ENCODE results near the gene KLHL14. TPM values are rescaled to one million over a fixed set of nuclear protein-coding genes. Genes with fewer than 3 reads are reported as not detected.

The KLHL14 gene
- total and polyA plus RNA-seq, 2 donors (not counting 3 experiments of a cell fraction or from before 2014, with no cell fraction given) = not detected

DNA sequence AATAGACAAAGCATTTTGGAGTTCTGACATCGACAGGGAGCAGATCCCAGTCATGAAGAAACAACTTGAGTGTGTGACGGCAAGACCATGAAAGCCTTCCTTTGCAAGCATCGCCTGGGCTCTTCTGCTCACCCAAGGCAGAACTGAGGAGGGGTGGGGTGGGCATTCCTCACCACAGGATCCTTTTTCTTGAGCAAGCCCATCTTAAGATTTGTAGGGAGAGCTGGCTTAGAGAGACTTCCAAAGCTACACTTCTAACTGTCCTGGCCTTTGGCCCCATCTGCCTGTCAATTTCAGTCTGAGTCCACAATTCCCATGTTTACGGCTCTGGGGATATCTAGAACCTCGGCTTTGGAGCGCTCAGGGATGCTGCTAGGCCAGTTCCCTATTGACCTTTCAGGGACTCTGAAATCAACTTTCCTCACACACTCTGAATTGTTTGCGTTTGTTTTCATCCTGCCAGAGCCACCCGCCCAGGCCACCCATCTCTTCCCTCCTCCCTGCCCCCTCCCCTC is 3.7 kb downstream of the KLHL14 start:
- H2AFZ ChIP-seq (ENCODE audit: low read depth, low read length) = no peak overlapping the region
- H3K9me1 ChIP-seq (replicated peaks; ENCODE audit: control insufficient read depth, extremely low read depth, insufficient read depth, low read length) = no peaks in the 10 kb centered on the region
- no peaks in the 10 kb centered on the region for H3K79me2 ChIP-seq (ENCODE audit: control insufficient read depth, insufficient read depth, low read length)
- H3K4me3 ChIP-seq (replicated peaks in 1 of 3; ENCODE audit: insufficient read depth in 1 of 3, low read depth in 1 of 3, low read length in 3 of 3) = no peak overlapping the region
- H3K9me3 ChIP-seq (replicated peaks; ENCODE audit: control insufficient read depth, insufficient read depth, low read length) = no peaks in the 10 kb centered on the region
- H3K4me2 ChIP-seq (ENCODE audit: insufficient read depth, low read length) = no peak overlapping the region
- ChIA-PET CTCF (interaction anchor here (0.6 to 1.4 kb wide), 4 partner anchors 10 to 432 kb away, joined by 3 to 4 read pairs (median 3); no protein-coding TSS in a partner anchor), POLR2A (no interaction called here)
- intact Hi-C loops (cut with micrococcal nuclease) = no loop called here
- H3K27ac ChIP-seq (ENCODE audit: insufficient read depth, low read depth, low read length) = no peak overlapping the region
- H3K27me3 ChIP-seq (ENCODE audit: control insufficient read depth in 2 of 2, insufficient read depth in 2 of 2, low read length in 2 of 2) = peaks cover 40 to 56% of the 10 kb centered on the region in 2 experiments
- no peaks in the 10 kb centered on the region for H3K36me3 ChIP-seq (ENCODE audit: control insufficient read depth in 2 of 2, extremely low read depth in 1 of 2, insufficient read depth in 2 of 2, low read length in 2 of 2)
- peaks cover 5% of the 10 kb centered on the region for H3K4me1 ChIP-seq (ENCODE audit: control insufficient read depth, extremely low read depth, insufficient read depth, low read length)
- FAIRE-seq (no peak), DNase-seq (ENCODE audit: low read depth, low spot score) (no peak)
- TF ChIP-seq GATA2 (IDR thresholded peaks at IDR 0.05; ENCODE audit: insufficient read depth, insufficient read length, low read depth, low read length) = no peak
- TF ChIP-seq MYC (IDR thresholded peaks at IDR 0.05; ENCODE audit: low read depth, low read length) = no peak
- no peak for TF ChIP-seq FOS (IDR thresholded peaks at IDR 0.05; ENCODE audit: borderline replicate concordance, insufficient read depth, low read length)
- no peak for TF ChIP-seq EZH2 (IDR thresholded peaks at IDR 0.05; ENCODE audit: borderline replicate concordance, low read depth, low read length, severe bottlenecking)
- no peak for TF ChIP-seq POLR2AphosphoS5 (IDR thresholded peaks at IDR 0.05; ENCODE audit: insufficient read depth, low read depth, low read length)
- TF ChIP-seq, protein P1, sequence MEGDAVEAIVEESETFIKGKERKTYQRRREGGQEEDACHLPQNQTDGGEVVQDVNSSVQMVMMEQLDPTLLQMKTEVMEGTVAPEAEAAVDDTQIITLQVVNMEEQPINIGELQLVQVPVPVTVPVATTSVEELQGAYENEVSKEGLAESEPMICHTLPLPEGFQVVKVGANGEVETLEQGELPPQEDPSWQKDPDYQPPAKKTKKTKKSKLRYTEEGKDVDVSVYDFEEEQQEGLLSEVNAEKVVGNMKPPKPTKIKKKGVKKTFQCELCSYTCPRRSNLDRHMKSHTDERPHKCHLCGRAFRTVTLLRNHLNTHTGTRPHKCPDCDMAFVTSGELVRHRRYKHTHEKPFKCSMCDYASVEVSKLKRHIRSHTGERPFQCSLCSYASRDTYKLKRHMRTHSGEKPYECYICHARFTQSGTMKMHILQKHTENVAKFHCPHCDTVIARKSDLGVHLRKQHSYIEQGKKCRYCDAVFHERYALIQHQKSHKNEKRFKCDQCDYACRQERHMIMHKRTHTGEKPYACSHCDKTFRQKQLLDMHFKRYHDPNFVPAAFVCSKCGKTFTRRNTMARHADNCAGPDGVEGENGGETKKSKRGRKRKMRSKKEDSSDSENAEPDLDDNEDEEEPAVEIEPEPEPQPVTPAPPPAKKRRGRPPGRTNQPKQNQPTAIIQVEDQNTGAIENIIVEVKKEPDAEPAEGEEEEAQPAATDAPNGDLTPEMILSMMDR (IDR thresholded peaks at IDR 0.05; ENCODE audit: extremely low read depth in 1 of 2, insufficient read depth in 1 of 2, low read depth in 1 of 2, low read length in 2 of 2) = no peak
- TF ChIP-seq POLR2A (IDR thresholded peaks at IDR 0.05; ENCODE audit: low read depth, low read length) = no peak
- no peak for TF ChIP-seq JUN (IDR thresholded peaks at IDR 0.05; ENCODE audit: borderline replicate concordance, insufficient read depth, insufficient read length, low read depth)
- TF ChIP-seq, protein P2, sequence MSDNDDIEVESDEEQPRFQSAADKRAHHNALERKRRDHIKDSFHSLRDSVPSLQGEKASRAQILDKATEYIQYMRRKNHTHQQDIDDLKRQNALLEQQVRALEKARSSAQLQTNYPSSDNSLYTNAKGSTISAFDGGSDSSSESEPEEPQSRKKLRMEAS (IDR thresholded peaks at IDR 0.05; ENCODE audit: insufficient read depth, insufficient read length) = no peak
- no peaks in the 10 kb centered on the region for H4K20me1 ChIP-seq (replicated peaks; ENCODE audit: control insufficient read depth, extremely low read depth, insufficient read depth, low read length)
- dilution Hi-C loops (cut with MboI; ENCODE audit: extremely low pct_ligation_motif_present, low sequenced_read_pairs) = no loop called here
- H3K9ac ChIP-seq (replicated peaks; ENCODE audit: extremely low read depth, insufficient read depth, low read length) = no peak overlapping the region
- no TSS peak for BruUV-seq (replicated peaks)
